SU-DHL-6 (cell line): ENCODE data around the gene KLHL22.

Experiments
- H2AFZ ChIP-seq: fragments of 200-600 bp; sonication (generic); 2 replicates; pipeline ENCODE4 v1.6.1; 2014; ENCODE audit warnings: low read depth, mild to moderate bottlenecking, moderate library complexity, mixed read lengths, antibody characterized with exemption, low read length; ENCODE audit not compliant: severe bottlenecking
- H3F3A ChIP-seq: fragments of 200-600 bp; shearing (Covaris generic); 2 replicates; pipeline ENCODE4 v1.6.0; 2016; ENCODE audit warnings: antibody characterized with exemption, mild to moderate bottlenecking; ENCODE audit not compliant: insufficient read depth
- H3K27ac ChIP-seq: fragments of 200-600 bp; sonication (generic); 2 replicates; pipeline ENCODE4 v1.5.1; 2016; ENCODE audit warnings: low read depth, mild to moderate bottlenecking, low read length, moderate library complexity, mixed read lengths
- H3K27me3 ChIP-seq: fragments of 200-600 bp; sonication (generic), shearing (Covaris generic); 2 replicates; pipeline ENCODE4 v1.6.0; 2014; ENCODE audit warnings: mild to moderate bottlenecking, low read length
- H3K36me3 ChIP-seq: fragments of 200-600 bp; sonication (generic); 2 replicates; pipeline ENCODE4 v1.6.1; 2014; ENCODE audit warnings: mild to moderate bottlenecking, low read length, mixed read lengths
- H3K4me2 ChIP-seq: fragments of 300-600, 200-600 bp; shearing (Covaris generic), sonication (generic); 2 replicates; pipeline ENCODE4 v1.6.0; 2014; ENCODE audit warnings: low read length, low read depth, mild to moderate bottlenecking; ENCODE audit not compliant: poor library complexity, severe bottlenecking
- H3K4me3 ChIP-seq: fragments of 200-600 bp; sonication (generic); 2 replicates; pipeline ENCODE4 v1.5.1; 2014; ENCODE audit warnings: antibody characterized with exemption, low read length, mild to moderate bottlenecking, mixed read lengths; ENCODE audit not compliant: insufficient read depth, poor library complexity, severe bottlenecking
- H3K79me2 ChIP-seq: fragments of 200-600 bp; sonication (generic); 2 replicates; pipeline ENCODE4 v1.6.1; 2014; ENCODE audit warnings: mild to moderate bottlenecking, low read length, moderate library complexity; ENCODE audit not compliant: insufficient read depth
- H3K9ac ChIP-seq: fragments of 200-600 bp; sonication (generic); 2 replicates; pipeline ENCODE4 v1.7.0; 2014; ENCODE audit warnings: mild to moderate bottlenecking, low read length
- H3K9me2 ChIP-seq: fragments of 200-600 bp; sonication (generic); replicated peaks from 2 replicates; pipeline ENCODE4 v1.6.1; 2014; ENCODE audit warnings: low read length; ENCODE audit not compliant: insufficient read depth
- H3K9me3 ChIP-seq: fragments of 200-600 bp; sonication (generic); 2 replicates; pipeline ENCODE4 v1.6.1; 2014; ENCODE audit warnings: low read length, mixed read lengths; ENCODE audit not compliant: insufficient read depth
- H4K20me1 ChIP-seq: fragments of 200-600 bp; sonication (generic); 2 replicates; pipeline ENCODE4 v1.6.1; 2014; ENCODE audit warnings: low read depth, mild to moderate bottlenecking, antibody characterized with exemption, low read length, moderate library complexity, mixed read lengths
- EZH2phosphoT487 ChIP-seq: fragments of 200-600 bp; sonication (generic), shearing (Covaris generic); conservative IDR thresholded peaks from 2 replicates; pipeline ENCODE4 v1.6.1; 2018; ENCODE audit warnings: mild to moderate bottlenecking, antibody characterized with exemption, low read length, moderate library complexity, mixed read lengths
- TF ChIP-seq, protein P1 (sequence below): fragments of 200-600 bp; sonication (generic); IDR thresholded peaks from one replicate; pipeline ENCODE4 v1.5.1; 2017; ENCODE audit warnings: antibody characterized with exemption, mild to moderate bottlenecking, low read length, moderate library complexity; ENCODE audit not compliant: insufficient read depth, poor library complexity, severe bottlenecking

KLHL22 gene

DNA sequence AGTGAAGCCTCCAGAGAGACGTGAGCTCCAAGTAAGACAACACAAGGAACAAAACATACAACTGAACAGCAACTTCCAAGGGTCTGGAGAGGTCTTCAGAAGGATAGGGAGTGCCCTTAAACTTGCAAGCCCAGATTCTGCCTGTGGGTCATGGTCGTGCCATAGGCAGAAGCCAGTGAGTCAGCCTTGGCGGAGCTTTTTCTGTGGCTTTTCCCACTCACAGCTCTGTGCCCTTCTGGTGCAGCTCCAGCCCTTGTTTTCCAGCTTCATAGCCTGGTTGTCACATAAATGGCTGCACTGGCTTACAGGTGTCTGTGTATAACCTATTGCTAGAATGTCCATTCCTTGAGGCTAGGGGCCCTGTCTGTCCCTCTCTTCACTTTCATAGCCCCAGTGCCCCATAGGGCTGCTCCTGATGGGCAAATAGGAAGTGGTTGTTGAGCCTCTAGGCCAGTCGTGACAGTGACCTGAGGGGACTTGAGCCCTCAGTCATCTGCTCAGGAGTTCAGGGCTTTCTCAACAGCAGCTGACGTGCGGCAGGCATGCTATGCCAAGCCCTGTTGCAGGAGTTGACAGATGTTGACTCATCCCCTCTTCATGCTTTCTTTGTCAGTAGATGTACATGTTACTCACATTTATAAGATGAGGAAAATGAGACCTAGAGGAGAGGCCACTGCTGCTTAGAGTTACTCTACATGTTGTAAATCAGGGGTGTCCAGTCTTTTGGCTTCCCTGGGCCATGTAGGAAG, 19.2 kb upstream of the KLHL22 start:
- Histone ChIP-seq H3K27ac (no peak overlapping the region), H3K27me3 (no peaks in the 10 kb centered on the region), H4K20me1 (no peaks in the 10 kb centered on the region), H3K36me3 (no peaks in the 10 kb centered on the region), H3K79me2 (peaks cover 48% of the 10 kb centered on the region), H3K9me3 (no peaks in the 10 kb centered on the region), H3K9ac (no peak overlapping the region), H2AFZ (no peak overlapping the region), H3K9me2 (no peaks in the 10 kb centered on the region), H3K4me2 (no peak overlapping the region), H3K4me3 (no peak overlapping the region), H3F3A (no peaks in the 10 kb centered on the region)
- TF ChIP-seq EZH2phosphoT487, result no peak
- TF ChIP-seq, protein P1, sequence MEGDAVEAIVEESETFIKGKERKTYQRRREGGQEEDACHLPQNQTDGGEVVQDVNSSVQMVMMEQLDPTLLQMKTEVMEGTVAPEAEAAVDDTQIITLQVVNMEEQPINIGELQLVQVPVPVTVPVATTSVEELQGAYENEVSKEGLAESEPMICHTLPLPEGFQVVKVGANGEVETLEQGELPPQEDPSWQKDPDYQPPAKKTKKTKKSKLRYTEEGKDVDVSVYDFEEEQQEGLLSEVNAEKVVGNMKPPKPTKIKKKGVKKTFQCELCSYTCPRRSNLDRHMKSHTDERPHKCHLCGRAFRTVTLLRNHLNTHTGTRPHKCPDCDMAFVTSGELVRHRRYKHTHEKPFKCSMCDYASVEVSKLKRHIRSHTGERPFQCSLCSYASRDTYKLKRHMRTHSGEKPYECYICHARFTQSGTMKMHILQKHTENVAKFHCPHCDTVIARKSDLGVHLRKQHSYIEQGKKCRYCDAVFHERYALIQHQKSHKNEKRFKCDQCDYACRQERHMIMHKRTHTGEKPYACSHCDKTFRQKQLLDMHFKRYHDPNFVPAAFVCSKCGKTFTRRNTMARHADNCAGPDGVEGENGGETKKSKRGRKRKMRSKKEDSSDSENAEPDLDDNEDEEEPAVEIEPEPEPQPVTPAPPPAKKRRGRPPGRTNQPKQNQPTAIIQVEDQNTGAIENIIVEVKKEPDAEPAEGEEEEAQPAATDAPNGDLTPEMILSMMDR, result no peak

GRCh38 chr22:20511578-20512229, 16.1 kb upstream of the KLHL22 start:
- Histone ChIP-seq H3K9ac (no peak overlapping the region), H3K27ac (no peak overlapping the region), H3F3A (no peaks in the 10 kb centered on the region), H3K36me3 (no peaks in the 10 kb centered on the region), H3K27me3 (no peaks in the 10 kb centered on the region), H3K9me3 (no peaks in the 10 kb centered on the region), H3K9me2 (no peaks in the 10 kb centered on the region), H3K4me3 (no peak overlapping the region), H3K79me2 (peaks cover 65% of the 10 kb centered on the region), H2AFZ (no peak overlapping the region), H3K4me2 (no peak overlapping the region), H4K20me1 (no peaks in the 10 kb centered on the region)
- no peak for TF ChIP-seq EZH2phosphoT487
- TF ChIP-seq, protein P1, result no peak

DNA sequence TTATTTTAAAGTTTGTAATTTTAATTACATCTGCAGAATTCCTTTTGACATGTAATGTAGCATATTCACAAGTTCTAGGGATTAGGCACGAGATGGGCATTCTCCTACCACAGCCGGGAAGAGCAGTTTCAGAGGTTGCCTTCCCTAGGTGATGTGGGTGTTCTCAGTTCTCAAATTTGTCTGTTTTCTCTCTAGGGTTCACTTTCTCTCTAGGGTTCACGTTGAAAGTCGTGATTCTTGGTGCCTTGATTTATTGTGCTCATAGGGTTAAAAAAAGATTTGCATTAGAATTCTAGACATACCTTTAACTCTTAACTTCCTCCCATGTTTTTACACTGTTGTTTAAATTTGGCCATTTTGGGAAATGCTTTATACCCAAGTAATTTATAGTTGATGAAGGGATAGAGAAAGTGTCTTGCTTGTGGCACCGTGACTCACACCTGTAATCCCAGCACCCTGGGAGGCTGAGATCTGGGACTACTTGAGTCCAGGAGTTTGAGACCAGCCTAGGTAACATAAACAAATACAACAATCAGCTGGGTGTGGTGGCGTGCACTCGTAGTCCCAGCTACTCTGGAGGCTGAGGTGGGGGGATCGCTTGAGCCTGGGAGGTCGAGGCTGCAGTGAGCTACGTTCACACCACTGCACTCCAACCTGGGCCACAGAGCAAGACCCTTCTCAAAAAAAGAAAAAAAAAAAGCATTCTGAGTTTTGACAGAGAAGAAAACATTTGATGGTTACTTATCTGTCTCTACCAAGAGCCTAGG, 15.4 kb upstream of the KLHL22 start:
- no peak overlapping the region for H3K27ac ChIP-seq
- no peak overlapping the region for H3K9ac ChIP-seq
- no peak overlapping the region for H3K4me3 ChIP-seq
- no peaks in the 10 kb centered on the region for H3K9me2 ChIP-seq
- H3F3A ChIP-seq, result no peaks in the 10 kb centered on the region
- peaks cover 60% of the 10 kb centered on the region for H3K79me2 ChIP-seq
- H3K4me2 ChIP-seq, result no peak overlapping the region
- no peaks in the 10 kb centered on the region for H4K20me1 ChIP-seq
- no peaks in the 10 kb centered on the region for H3K27me3 ChIP-seq
- H2AFZ ChIP-seq, result no peak overlapping the region
- no peaks in the 10 kb centered on the region for H3K9me3 ChIP-seq
- H3K36me3 ChIP-seq, result no peaks in the 10 kb centered on the region
- TF ChIP-seq, protein P1, result no peak
- TF ChIP-seq EZH2phosphoT487, result no peak
